Measurements from ENCODE around the gene AFAP1L2.

- TF ChIP-seq EZH2 (IDR thresholded peaks at IDR 0.05), result no peak
- TF ChIP-seq, protein P1, sequence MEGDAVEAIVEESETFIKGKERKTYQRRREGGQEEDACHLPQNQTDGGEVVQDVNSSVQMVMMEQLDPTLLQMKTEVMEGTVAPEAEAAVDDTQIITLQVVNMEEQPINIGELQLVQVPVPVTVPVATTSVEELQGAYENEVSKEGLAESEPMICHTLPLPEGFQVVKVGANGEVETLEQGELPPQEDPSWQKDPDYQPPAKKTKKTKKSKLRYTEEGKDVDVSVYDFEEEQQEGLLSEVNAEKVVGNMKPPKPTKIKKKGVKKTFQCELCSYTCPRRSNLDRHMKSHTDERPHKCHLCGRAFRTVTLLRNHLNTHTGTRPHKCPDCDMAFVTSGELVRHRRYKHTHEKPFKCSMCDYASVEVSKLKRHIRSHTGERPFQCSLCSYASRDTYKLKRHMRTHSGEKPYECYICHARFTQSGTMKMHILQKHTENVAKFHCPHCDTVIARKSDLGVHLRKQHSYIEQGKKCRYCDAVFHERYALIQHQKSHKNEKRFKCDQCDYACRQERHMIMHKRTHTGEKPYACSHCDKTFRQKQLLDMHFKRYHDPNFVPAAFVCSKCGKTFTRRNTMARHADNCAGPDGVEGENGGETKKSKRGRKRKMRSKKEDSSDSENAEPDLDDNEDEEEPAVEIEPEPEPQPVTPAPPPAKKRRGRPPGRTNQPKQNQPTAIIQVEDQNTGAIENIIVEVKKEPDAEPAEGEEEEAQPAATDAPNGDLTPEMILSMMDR (IDR thresholded peaks at IDR 0.05), result no peak
- TF ChIP-seq EZH2phosphoT487 (IDR thresholded peaks at IDR 0.05), result no peak
Observed at GRCh38 chr10:114375047-114375446, 29.3 kb downstream of the AFAP1L2 start.

Measured in neural progenitor cell (in vitro differentiated cells).